NCI-H1694 (cell line): ENCODE results near the gene PIMREG.
A peak's percentile ranks its signal among the peaks of the same experiment; 100 is the strongest.

Source experiments
- DNase-seq: peaks from one replicate; lab custom pipeline; 2025; lab: John Stamatoyannopoulos, UW

Gene PIMREG

GRCh38 chr17:6461792-6462524, 17.7 kb downstream of the PIMREG start:
- DNase-seq, result no peak

- no peak for DNase-seq
Observed at GRCh38 chr17:6462692-6463091, 18.4 kb downstream of the PIMREG start.

GRCh38 chr17:6463616-6464445, 19.6 kb downstream of the PIMREG start:
- no peak for DNase-seq

GRCh38 chr17:6464446-6465041, 20.3 kb downstream of the PIMREG start:
- no peak for DNase-seq

GRCh38 chr17:6465206-6466003, 21.1 kb downstream of the PIMREG start:
- no peak for DNase-seq

- DNase-seq, result no peak
Observed at GRCh38 chr17:6467567-6467966, 23.3 kb downstream of the PIMREG start.

- DNase-seq, result no peak
Observed at GRCh38 chr17:6468051-6468790, 24.0 kb downstream of the PIMREG start.

GRCh38 chr17:6470146-6470718, 26.0 kb downstream of the PIMREG start:
- DNase-seq, result no peak

- no peak for DNase-seq
Observed at GRCh38 chr17:6470751-6471521, 26.7 kb downstream of the PIMREG start.

GRCh38 chr17:6471531-6472465, 27.5 kb downstream of the PIMREG start:
- no peak for DNase-seq

- DNase-seq, result no peak
Observed at GRCh38 chr17:6472517-6472916, 28.3 kb downstream of the PIMREG start.

- DNase-seq, result peak; percentile 39
Observed at GRCh38 chr17:6473128-6473767, 29.0 kb downstream of the PIMREG start.

GRCh38 chr17:6474376-6474775, 30.1 kb downstream of the PIMREG start:
- DNase-seq, result no peak

- DNase-seq, result peak; percentile 26
Observed at GRCh38 chr17:6474906-6475305, 30.7 kb downstream of the PIMREG start.

- DNase-seq, result peak; percentile 85
Observed at GRCh38 chr17:6475411-6475810, 31.2 kb downstream of the PIMREG start.

GRCh38 chr17:6476076-6476809, 32.0 kb downstream of the PIMREG start:
- no peak for DNase-seq

GRCh38 chr17:6476810-6477179, 32.5 kb downstream of the PIMREG start:
- DNase-seq, result no peak

- DNase-seq, result no peak
Observed at GRCh38 chr17:6477831-6478383, 33.7 kb downstream of the PIMREG start.
